Muscle of arm (tissue), 12 donors: ENCODE results near the gene C2orf76. TPM values are rescaled to one million over a fixed set of nuclear protein-coding genes. Genes with fewer than 3 reads are reported as not detected.

ENCODE experiments used
- DNase-seq: peaks from one replicate; pipeline ENCODE4 v3.0.0-alpha.2; 2013
- polyA plus RNA-seq, 12 donors: library from polyadenylated mRNA; unstranded; fragments of 120-200 nt; gene quantifications; one replicate each; pipeline ENCODE4 v1.2.1, GENCODE V29; 2013; ENCODE audit not compliant: insufficient read length in 12 of 12

C2orf76 gene
- polyA plus RNA-seq, 12 donors, result 7.6 to 15.3 (median 10.7) TPM; not detected in 2

- DNase-seq, result no peak
Measured at GRCh38 chr2:119341684-119342083, 24.9 kb downstream of the C2orf76 start.

GRCh38 chr2:119339562-119339923, 27.1 kb downstream of the C2orf76 start:
- no peak for DNase-seq

DNA sequence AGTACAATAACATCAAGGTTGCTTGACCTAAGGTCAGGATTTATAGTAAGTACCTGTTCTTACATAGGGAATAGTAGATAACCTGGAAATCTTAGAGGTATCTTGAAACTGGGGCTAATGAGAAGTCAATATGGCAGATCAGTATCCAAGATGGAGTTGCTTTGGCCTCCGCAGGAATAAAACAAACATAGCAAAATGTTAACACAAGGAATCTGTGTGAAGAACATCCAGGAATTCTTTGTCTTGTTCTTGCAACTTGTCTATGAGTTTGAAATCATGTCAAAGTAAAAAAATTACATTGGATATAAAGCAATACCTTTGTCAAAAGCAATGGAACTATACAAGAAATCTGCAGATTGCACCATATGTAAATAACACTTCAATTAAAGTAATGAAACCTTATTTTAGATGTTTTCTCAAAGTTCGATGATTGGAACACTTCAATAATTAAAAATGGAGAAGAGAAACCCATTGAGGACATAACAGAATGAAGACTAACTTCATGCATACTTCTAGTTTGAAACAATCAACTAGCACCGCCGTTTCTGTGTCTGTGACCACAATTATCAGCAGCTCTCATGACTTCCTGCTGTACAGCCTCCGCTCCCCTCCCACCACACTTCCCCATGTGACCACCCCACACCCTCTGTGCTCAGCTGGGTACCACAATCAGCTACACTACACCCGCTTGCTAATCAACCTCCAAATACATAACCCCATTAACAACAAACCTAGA, 27.6 kb downstream of the C2orf76 start:
- no peak for DNase-seq

DNA sequence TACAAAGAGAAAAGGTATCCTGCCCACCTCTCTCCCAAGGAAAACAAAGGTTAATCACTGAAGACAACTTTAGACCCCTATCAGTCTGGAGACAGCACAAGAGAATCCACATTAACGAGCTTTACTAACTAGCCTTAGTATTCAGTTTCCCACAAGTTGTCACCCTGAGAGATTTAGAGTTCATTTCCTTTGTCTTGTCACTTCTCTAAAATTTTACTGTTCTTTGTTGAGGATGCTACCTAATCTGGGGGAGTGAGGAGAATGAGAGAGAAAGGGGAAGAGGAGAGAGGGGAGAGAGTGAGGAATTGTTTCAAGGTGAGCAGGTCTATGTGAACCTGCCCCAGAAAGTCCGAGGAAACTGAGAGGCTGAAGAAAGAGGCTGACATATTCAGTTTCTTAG, 28.4 kb downstream of the C2orf76 start:
- no peak for DNase-seq

DNA sequence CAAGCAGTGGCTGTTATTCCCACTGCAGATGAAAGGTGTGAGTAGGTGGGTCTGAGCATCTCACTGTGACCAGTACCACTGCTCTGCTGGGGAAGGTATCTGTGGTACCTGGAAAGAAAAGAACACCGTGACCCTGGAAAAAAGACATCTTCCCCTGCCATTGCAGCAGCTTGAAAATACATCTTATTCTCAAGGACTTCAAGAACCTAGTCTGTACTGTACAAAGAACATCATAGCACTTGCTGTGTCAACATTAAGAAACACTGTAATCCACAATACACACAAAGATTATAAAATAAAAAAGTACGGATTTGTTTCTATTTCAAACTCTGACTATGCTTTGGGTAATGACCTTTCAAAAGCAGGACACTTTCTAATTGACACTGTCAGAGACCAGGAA, 28.9 kb downstream of the C2orf76 start:
- DNase-seq, result no peak

GRCh38 chr2:119333833-119334232, 32.8 kb downstream of the C2orf76 start:
- no peak for DNase-seq

DNA sequence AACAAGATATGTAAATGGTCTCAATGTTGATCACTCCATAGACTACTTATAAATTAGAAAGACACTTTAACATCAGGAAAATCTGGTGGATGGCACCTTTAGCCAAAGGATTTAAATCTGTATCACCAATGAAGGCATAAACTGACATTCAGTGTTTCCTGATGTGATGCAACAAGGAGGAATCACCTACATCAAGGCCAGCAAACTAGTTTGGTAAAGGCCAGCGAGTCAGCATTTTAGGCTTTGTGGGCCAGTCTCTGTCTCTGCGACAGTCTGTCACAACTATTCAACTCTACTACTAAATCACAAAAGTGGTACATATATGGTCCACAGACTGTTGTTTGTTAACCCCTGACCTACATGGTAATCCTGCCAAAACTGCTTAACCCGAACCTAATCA, 33.3 kb downstream of the C2orf76 start:
- DNase-seq, result no peak

DNA sequence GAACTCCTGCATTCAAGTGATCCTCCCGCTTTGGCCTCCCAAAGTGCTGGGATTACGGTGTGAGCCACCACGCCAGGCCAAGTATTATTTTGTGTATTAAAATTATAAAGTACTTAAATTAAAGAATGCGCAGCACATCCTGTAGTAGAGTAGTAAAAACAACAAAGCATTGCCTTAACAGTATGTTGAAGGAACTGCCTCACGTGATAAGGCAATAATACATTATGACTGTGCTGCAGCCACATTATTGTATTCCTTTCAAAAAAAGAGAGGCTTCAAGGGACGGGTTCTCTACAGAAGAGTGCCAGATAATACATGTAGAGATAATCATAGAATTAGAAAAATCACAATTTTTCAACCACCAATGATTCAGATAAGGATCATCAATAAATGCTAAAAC, 33.7 kb downstream of the C2orf76 start:
- no peak for DNase-seq

DNA sequence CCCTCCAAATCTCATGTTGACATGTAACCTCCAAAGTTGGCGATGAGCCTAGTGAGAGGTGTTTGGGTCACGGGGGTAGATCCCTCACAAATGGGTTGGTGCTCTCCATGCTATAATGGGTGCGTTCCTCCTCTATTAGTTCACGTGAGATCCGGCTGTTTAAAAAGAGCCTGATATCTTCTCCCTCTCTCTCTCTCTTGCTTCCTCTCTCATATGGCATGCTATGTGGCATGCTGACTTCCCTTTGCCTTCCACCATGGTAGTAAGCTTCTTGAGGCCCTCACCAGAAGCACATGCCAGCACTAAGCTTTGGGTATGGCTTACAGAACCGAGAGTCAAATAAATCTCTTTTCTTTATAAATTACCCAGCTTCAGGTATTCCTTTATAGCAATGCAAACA, 39.2 kb downstream of the C2orf76 start:
- DNase-seq, result no peak

GRCh38 chr2:119326938-119327337, 39.7 kb downstream of the C2orf76 start:
- DNase-seq, result no peak

GRCh38 chr2:119324685-119325270, 41.9 kb downstream of the C2orf76 start:
- no peak for DNase-seq

GRCh38 chr2:119323459-119323858, 43.2 kb downstream of the C2orf76 start:
- no peak for DNase-seq

DNA sequence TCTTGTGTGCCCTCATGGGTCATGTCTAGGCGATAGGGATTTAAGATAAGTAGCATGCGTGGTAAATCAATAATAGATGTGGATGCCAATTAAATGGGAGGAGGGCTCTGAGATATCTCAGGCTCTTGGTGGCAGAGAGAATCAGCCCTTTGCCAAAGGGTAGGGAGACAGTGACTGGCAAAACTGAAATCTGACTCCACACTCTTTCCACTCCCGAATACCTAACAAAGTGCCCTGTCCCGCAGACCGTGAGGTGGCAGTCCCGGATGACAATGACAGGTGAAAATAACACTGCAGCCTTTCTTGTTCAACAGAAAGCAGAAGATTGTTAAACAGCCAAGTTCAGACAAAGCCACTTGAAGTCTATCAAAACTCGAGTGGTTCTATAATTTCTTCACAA, 47.0 kb downstream of the C2orf76 start:
- DNase-seq, result no peak

- no peak for DNase-seq
Measured at GRCh38 chr2:119317554-119317953, 49.1 kb downstream of the C2orf76 start.

DNA sequence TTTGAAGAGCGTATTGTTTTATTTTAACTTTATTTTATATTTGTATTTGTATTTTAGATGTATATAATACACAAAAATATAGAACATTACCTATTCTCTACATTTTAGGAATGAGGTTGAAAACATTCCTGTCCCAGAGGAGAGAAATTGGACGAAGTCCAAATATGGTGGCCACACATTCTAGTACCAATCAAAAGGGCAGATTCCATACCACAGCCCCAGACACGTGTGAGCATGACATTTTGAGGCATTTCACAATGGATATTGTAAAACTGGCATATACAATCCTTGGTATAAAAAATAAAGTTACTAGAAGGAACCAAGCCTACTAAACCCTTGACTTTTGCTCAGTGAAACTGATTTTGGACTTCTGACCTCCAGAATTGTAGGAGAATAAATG, 50.6 kb downstream of the C2orf76 start:
- DNase-seq, result no peak

DNA sequence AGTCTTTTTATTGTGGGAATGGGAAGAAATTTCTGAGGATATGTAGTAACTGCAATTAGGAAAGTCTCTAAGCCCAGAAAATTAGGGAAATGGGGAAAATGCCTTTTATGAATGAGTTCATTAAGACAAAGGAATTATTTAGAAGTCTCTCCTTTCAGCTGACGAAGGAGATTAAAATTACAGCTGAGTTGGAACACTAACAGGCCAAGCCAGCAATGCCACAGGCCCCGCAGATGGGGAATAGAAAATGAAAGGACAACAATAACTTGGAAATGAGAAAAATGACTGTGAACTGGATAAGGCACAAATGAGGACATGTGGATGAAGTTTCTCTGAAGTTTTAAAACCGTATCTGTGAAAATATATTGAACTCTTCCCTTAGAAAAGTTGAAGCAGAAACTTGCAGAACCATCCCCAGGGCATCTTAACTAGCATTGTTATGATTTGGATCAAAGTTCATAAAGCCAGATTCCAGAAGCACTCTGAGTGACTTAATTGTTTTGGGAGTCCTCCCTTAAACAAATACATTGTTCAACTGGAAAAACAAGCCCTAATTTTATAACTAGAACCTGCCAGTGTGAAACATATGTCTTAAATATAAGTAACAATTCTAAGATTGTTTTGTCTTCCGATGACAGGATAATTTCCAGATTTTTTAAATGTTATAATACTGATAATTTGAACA, 51.3 kb downstream of the C2orf76 start:
- DNase-seq, result no peak

GRCh38 chr2:119311831-119312230, 54.8 kb downstream of the C2orf76 start:
- no peak for DNase-seq

DNA sequence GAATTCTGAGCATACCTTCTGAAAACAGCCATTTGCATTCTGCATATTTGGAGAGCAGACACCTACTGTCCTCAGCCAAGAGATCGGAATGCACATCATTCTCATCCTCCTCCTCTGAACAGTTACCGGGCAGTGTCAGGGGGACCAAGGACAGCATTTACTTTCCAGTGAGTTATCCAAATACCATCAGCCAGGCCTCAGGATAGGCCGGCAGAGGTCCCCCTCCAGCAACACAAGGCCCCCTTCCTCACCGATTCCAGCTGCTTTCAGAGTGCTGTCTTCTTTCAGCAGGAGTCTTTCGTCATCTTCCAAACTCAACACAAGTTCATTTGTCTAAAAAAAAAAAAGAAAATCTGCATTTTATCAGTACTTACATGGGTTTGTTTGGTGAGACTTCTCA, 55.3 kb downstream of the C2orf76 start:
- no peak for DNase-seq

DNA sequence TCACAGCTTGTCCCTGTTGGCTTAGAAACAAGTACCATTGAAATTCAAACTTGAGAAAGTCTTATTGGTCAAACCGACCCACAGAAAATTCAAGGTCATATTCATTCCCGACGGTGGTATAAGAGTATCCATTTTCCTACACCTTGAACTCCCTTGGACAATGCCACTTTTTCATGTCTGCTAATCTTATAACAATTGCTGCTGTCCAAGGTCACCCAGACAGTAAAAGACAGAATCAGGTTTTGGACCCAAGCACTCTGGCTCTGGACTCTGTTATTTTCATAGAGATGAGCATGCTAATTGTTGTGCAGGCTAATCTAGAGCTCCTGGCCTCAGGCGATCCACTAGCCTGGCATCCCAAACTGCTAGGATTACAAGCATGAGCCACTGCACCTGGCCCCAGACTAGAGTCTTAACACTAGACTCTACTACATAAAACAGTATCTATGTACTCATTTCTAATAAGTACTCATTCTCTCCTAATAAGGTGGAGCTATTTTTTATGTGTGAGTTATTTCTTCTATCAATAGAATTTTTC, 57.8 kb downstream of the C2orf76 start:
- DNase-seq, result no peak

GRCh38 chr2:119307419-119308140, 59.1 kb downstream of the C2orf76 start:
- no peak for DNase-seq

- no peak for DNase-seq
Measured at GRCh38 chr2:119306196-119306590, 60.4 kb downstream of the C2orf76 start.

- DNase-seq, result no peak
Measured at GRCh38 chr2:119305497-119306195, 61.0 kb downstream of the C2orf76 start.
